H1 (cell line): ENCODE data around the gene ZNF587B. TPM values are rescaled to one million over a fixed set of nuclear protein-coding genes. Genes with fewer than 3 reads are reported as not detected.

Experiments
- CTCF ChIA-PET: fragments of 300-600 bp; sonication (Branson Sonifier 250); formaldehyde crosslinking; loops from one replicate; lab custom pipeline; 2021; ENCODE audit not compliant: partially characterized antibody; lab: Charles Lee
- POLR2A ChIA-PET: fragments of 300-600 bp; sonication (Branson Sonifier 250); formaldehyde crosslinking; loops from one replicate; lab custom pipeline; 2021; ENCODE audit warnings: inconsistent platforms; ENCODE audit not compliant: partially characterized antibody; lab: Charles Lee
- DNase-seq, 2 experiments: peaks; one replicate each; pipeline versions ENCODE4 v3.0.0 to v3.0.0-alpha.2; 2010 to 2022; ENCODE audit warnings: low spot score in 2 of 2, low read depth in 1 of 2, mixed read lengths in 1 of 2
- FAIRE-seq: peaks from 2 replicates; lab custom pipeline; 2011; peaks lifted over from hg19 to GRCh38; lab: Jason Lieb, UNC
- H2AFZ ChIP-seq: 2 replicates; pipeline ENCODE4 v1.8.1; 2012; ENCODE audit warnings: low read length, inconsistent platforms
- H2AK5ac ChIP-seq: 2 replicates; pipeline ENCODE4 v1.6.1; 2013; ENCODE audit warnings: low read depth, low read length
- H2BK120ac ChIP-seq: replicated peaks from 2 replicates; pipeline ENCODE3; 2013; ENCODE audit warnings: low read depth, low read length, inconsistent platforms
- H2BK12ac ChIP-seq: 2 replicates; pipeline ENCODE4 v1.6.1; 2013; ENCODE audit warnings: low read depth, low read length
- H2BK15ac ChIP-seq: 2 replicates; pipeline ENCODE4 v1.6.1; 2013; ENCODE audit warnings: low read length
- H2BK20ac ChIP-seq: 2 replicates; pipeline ENCODE4 v1.6.1; 2013; ENCODE audit warnings: low read length
- H2BK5ac ChIP-seq: 2 replicates; pipeline ENCODE4 v1.6.1; 2013; ENCODE audit warnings: low read depth, low read length
- H3K14ac ChIP-seq: 2 replicates; pipeline ENCODE4 v1.6.1; 2013; ENCODE audit warnings: inconsistent platforms; ENCODE audit not compliant: insufficient read length
- H3K18ac ChIP-seq: 2 replicates; pipeline ENCODE4 v1.6.1; 2013; ENCODE audit warnings: low read length; ENCODE audit errors: extremely low read depth
- H3K23ac ChIP-seq: 2 replicates; pipeline ENCODE4 v1.6.1; 2013; ENCODE audit warnings: inconsistent platforms; ENCODE audit not compliant: insufficient read length
- H3K23me2 ChIP-seq: 2 replicates; pipeline ENCODE4 v1.6.1; 2013; ENCODE audit warnings: low read depth, low read length
- H3K27ac ChIP-seq: 2 replicates; pipeline ENCODE4 v1.6.1; 2011; ENCODE audit warnings: low read depth, low read length, inconsistent platforms
- H3K27me3 ChIP-seq, 4 experiments: replicated peaks in 1 of 4; 1 replicate in 1 of 4; 2 replicates in 3 of 4; pipeline versions ENCODE4 v1.6.1 to v1.8.1; 2011 to 2013; ENCODE audit warnings: low read length in 3 of 4, mild to moderate bottlenecking in 3 of 4, inconsistent platforms in 2 of 4, mixed read lengths in 2 of 4, moderate library complexity in 1 of 4; ENCODE audit not compliant: control insufficient read depth in 3 of 4, insufficient read depth in 3 of 4; ENCODE audit errors: extremely low read depth in 1 of 4
- H3K36me3 ChIP-seq, 4 experiments: 2 replicates each; pipeline versions ENCODE4 v1.6.1 to v1.8.1; 2011 to 2013; ENCODE audit warnings: mild to moderate bottlenecking in 4 of 4, low read length in 3 of 4, moderate library complexity in 2 of 4, control low read depth in 1 of 4, inconsistent platforms in 1 of 4; ENCODE audit not compliant: insufficient read depth in 4 of 4, control insufficient read depth in 2 of 4
- H3K4ac ChIP-seq: replicated peaks from 2 replicates; pipeline ENCODE3; 2013; ENCODE audit warnings: low read length, low read depth, mixed read lengths, inconsistent platforms; ENCODE audit not compliant: insufficient read length
- H3K4me1 ChIP-seq, 4 experiments: replicated peaks in 1 of 4; 1 replicate in 1 of 4; 2 replicates in 3 of 4; pipeline versions ENCODE4 v1.6.1 to v1.8.1; 2011 to 2013; ENCODE audit warnings: low read length in 3 of 4, inconsistent platforms in 2 of 4, mixed read lengths in 1 of 4; ENCODE audit not compliant: insufficient read depth in 4 of 4, control insufficient read depth in 3 of 4
- H3K4me2 ChIP-seq, 2 experiments: 2 replicates each; pipeline versions ENCODE4 v1.6.1 to v1.8.1; 2011 to 2013; ENCODE audit warnings: low read depth in 2 of 2, low read length in 2 of 2, control low read depth in 1 of 2, inconsistent platforms in 1 of 2, mild to moderate bottlenecking in 1 of 2; ENCODE audit not compliant: insufficient read depth in 1 of 2
- H3K4me3 ChIP-seq, 4 experiments: fragments of 200-600, 300-600 bp in 1 of 4; sonication (generic), shearing (Covaris generic), sonication (Bioruptor Twin) in 1 of 4; 2 replicates each; pipeline versions ENCODE4 v1.5.1 to v1.8.1; 2011 to 2016; ENCODE audit warnings: low read length in 4 of 4, low read depth in 3 of 4, control low read depth in 2 of 4, inconsistent platforms in 2 of 4, mild to moderate bottlenecking in 2 of 4, mixed read lengths in 1 of 4, moderate library complexity in 1 of 4; ENCODE audit not compliant: insufficient read depth in 2 of 4; ENCODE audit errors: extremely low read depth in 1 of 4
- H3K56ac ChIP-seq: replicated peaks from 2 replicates; pipeline ENCODE3; 2013; ENCODE audit warnings: low read depth, mild to moderate bottlenecking, mixed read lengths, low read length, inconsistent platforms; ENCODE audit not compliant: insufficient read length
- H3K79me1 ChIP-seq: 2 replicates; pipeline ENCODE4 v1.6.1; 2013; ENCODE audit warnings: low read depth, low read length, control low read depth
- H3K79me2 ChIP-seq, 2 experiments: 2 replicates each; pipeline versions ENCODE4 v1.6.1 to v1.8.1; 2012 to 2013; ENCODE audit warnings: low read length in 2 of 2, mild to moderate bottlenecking in 2 of 2, inconsistent platforms in 1 of 2; ENCODE audit not compliant: insufficient read depth in 2 of 2, control insufficient read depth in 1 of 2
- H3K9ac ChIP-seq, 4 experiments: replicated peaks in 1 of 4; 1 replicate in 1 of 4; 2 replicates in 3 of 4; pipeline versions ENCODE4 v1.6.1 to v1.8.1; 2011 to 2013; ENCODE audit warnings: low read depth in 3 of 4, low read length in 3 of 4, control low read depth in 2 of 4, mild to moderate bottlenecking in 2 of 4, moderate library complexity in 2 of 4, inconsistent platforms in 1 of 4; ENCODE audit errors: extremely low read depth in 1 of 4
- H3K9me3 ChIP-seq, 2 experiments: 2 replicates each; pipeline versions ENCODE4 v1.6.1 to v1.8.1; 2012 to 2013; ENCODE audit warnings: mild to moderate bottlenecking in 2 of 2, moderate library complexity in 2 of 2, control low read depth in 1 of 2, inconsistent platforms in 1 of 2, low read depth in 1 of 2, low read length in 1 of 2, mixed read lengths in 1 of 2; ENCODE audit not compliant: insufficient read depth in 2 of 2
- H4K20me1 ChIP-seq, 2 experiments: replicated peaks in 1 of 2; 2 replicates each; pipeline versions ENCODE3 to v1.8.1; 2011 to 2013; ENCODE audit warnings: inconsistent platforms in 2 of 2, low read length in 2 of 2, mild to moderate bottlenecking in 1 of 2; ENCODE audit not compliant: insufficient read depth in 2 of 2, control insufficient read depth in 1 of 2
- H4K5ac ChIP-seq: 2 replicates; pipeline ENCODE4 v1.6.1; 2013; ENCODE audit warnings: low read length, low read depth, mixed read lengths, inconsistent platforms; ENCODE audit not compliant: insufficient read length
- H4K8ac ChIP-seq: 2 replicates; pipeline ENCODE4 v1.8.0; 2013; ENCODE audit warnings: mild to moderate bottlenecking, moderate library complexity, low read length, inconsistent platforms; ENCODE audit not compliant: insufficient read depth; ENCODE audit errors: extremely low read depth
- H4K91ac ChIP-seq: replicated peaks from 2 replicates; pipeline ENCODE3; 2013; ENCODE audit warnings: low read length, mixed read lengths, inconsistent platforms; ENCODE audit not compliant: insufficient read length
- KDM5A ChIP-seq: fragments of 200-600 bp; IDR thresholded peaks from 2 replicates; pipeline ENCODE4 v1.7.1; 2012; ENCODE audit warnings: mild to moderate bottlenecking, low read length, inconsistent platforms, mixed read lengths
- POLR2A ChIP-seq, 2 experiments: IDR thresholded peaks; 1 replicate in 1 of 2; 2 replicates in 1 of 2; pipeline ENCODE4 v1.6.1; 2011; ENCODE audit warnings: low read depth in 2 of 2, low read length in 2 of 2, mild to moderate bottlenecking in 2 of 2; ENCODE audit errors: control extremely low read depth in 1 of 2
- POLR2AphosphoS5 ChIP-seq: IDR thresholded peaks from 2 replicates; pipeline ENCODE4 v1.6.1; 2011; ENCODE audit warnings: low read depth, low read length
- WGBS, 2 experiments: shearing (Covaris generic) in 1 of 2; methylation state at CpG; one replicate each; pipeline versions ENCODE4 v1.1.6 to v1.1.7; 2013 to 2015; ENCODE audit warnings: low lambda C conversion rate in 2 of 2, mixed read lengths in 2 of 2, inconsistent platforms in 1 of 2, low coverage in 1 of 2, missing lambda C conversion rate in 1 of 2; ENCODE audit not compliant: insufficient replicate concordance in 2 of 2, insufficient coverage in 1 of 2, insufficient read length in 1 of 2; ENCODE audit errors: extremely low coverage in 1 of 2, missing lambda C conversion rate in 1 of 2; 5-methylcytosine and 5-hydroxymethylcytosine counted together
- polyA plus RNA-seq, 7 experiments: library from polyadenylated mRNA; depleted of rRNA in 3 of 7; stranded (reverse) in 5 of 7; unstranded in 2 of 7; fragments of >200 nt in 5 of 7; fragments of 200-250 nt in 2 of 7; gene quantifications; 1 replicate in 5 of 7; 2 replicates in 1 of 7; 4 replicates in 1 of 7; pipeline versions ENCODE4 v1.2.1 to v1.2.3, GENCODE V29; 2011 to 2013; ENCODE audit warnings: missing spikeins in 2 of 7, mixed read lengths in 2 of 7
- total RNA-seq: library from RNA; stranded (reverse); fragmentation: NEBNext Ultra II Directional; extraction: Animal tissue kit (Norgen Biotek cat#: 25700); gene quantifications from 2 replicates; pipeline ENCODE4 v1.2.1, GENCODE V29; 2021

Gene ZNF587B
- total and polyA plus RNA-seq, 2 of the 8 experiments (the other 6 are each of a cell fraction or from before 2014, with no cell fraction given), result 13.8 to 60.1 TPM

DNA sequence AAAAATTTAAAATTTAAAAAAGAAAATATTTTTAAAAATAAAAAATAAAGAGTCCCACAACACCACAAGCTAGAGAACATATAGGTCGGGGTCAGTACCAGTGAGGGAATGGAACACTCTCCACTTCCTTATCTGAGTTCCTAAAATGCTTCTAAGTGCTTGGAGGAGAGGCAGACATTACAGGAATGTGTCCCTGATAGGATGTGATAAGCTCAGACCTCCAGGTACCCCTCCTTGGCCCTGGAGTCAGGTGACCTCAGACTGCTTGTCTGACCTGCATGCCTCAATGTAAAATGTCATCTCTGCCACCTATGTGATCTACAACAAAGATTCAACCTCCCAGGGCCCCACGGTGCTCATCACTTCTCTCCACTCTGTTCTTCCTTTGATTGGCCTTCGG is 55.9 kb downstream of the ZNF587B start:
- no peak overlapping the region for H2BK20ac ChIP-seq
- H2BK5ac ChIP-seq, result peak overlapping the region; percentile 3; the same call in 1 of the 2 replicates
- H3K79me2 ChIP-seq, result peaks cover 45 to 65% of the 10 kb centered on the region in 2 experiments
- H3K36me3 ChIP-seq, result peaks cover 0 to 26% (median 12%) of the 10 kb centered on the region in 4 experiments; a peak in 5 of 8 replicates
- H3K4ac ChIP-seq, result no peak overlapping the region
- DNase-seq, result no peak
- peaks cover 3% of the 10 kb centered on the region; the same call in 1 of the 2 replicates for H3K23me2 ChIP-seq
- peak overlapping the region; percentile 64 to 79 for H3K4me2 ChIP-seq
- H3K9ac ChIP-seq, result peak overlapping the region in 1 of 4 experiments; percentile 16; a peak in 2 of 7 replicates
- no peak overlapping the region for H4K8ac ChIP-seq
- H3K9me3 ChIP-seq, result no peaks in the 10 kb centered on the region
- H3K56ac ChIP-seq, result no peak overlapping the region
- no peak overlapping the region for H3K14ac ChIP-seq
- peaks cover 7 to 10% of the 10 kb centered on the region in 2 experiments for H4K20me1 ChIP-seq
- H3K79me1 ChIP-seq, result no peaks in the 10 kb centered on the region
- TF ChIP-seq POLR2A (IDR thresholded peaks at IDR 0.05; ENCODE audit: control extremely low read depth in 1 of 2, low read depth in 2 of 2, low read length in 2 of 2) (peak in 1 of 2 experiments; percentile 42; a peak in 1 of 3 replicates), POLR2AphosphoS5 (peak; percentile 39; the same call in 1 of the 2 replicates), KDM5A (no peak)
- no peak overlapping the region for H3K23ac ChIP-seq
- no peak overlapping the region for H2BK12ac ChIP-seq
- H3K4me3 ChIP-seq, result peak overlapping the region; percentile 89 to 97 (median 96); a peak in 4 of 8 replicates
- ChIA-PET POLR2A (interaction anchor here (0.6 to 11.1 kb wide), 8 partner anchors 9 to 469 kb away, joined by 3 to 103 read pairs (median 16); partner anchors contain the start of gene ZNF587), CTCF (no interaction called here)
- H3K27ac ChIP-seq, result no peak overlapping the region
- no peak overlapping the region for H2AK5ac ChIP-seq
- no peak overlapping the region for H2AFZ ChIP-seq
- H2BK120ac ChIP-seq, result no peak overlapping the region
- peaks cover 3 to 18% (median 10%) of the 10 kb centered on the region in 4 experiments; a peak in 6 of 7 replicates for H3K4me1 ChIP-seq
- H4K5ac ChIP-seq, result peak overlapping the region; percentile 45
- FAIRE-seq, result no peak
- H3K18ac ChIP-seq, result no peak overlapping the region
- H2BK15ac ChIP-seq, result no peak overlapping the region
- H3K27me3 ChIP-seq, result no peaks in the 10 kb centered on the region
- H4K91ac ChIP-seq, result no peak overlapping the region
- WGBS, 2 experiments, result 78% methylated on average over 3 of the region's 3 CpGs; no CpG with 5 or more reads in 1 of the 2 experiments
